Ishikawa (cell line): Measurements from ENCODE around the gene MAG.

ENCODE experiments used
- CEBPB ChIP-seq: IDR thresholded peaks from 2 replicates; pipeline ENCODE4 v1.6.1; 2012
- CREB1 ChIP-seq: IDR thresholded peaks from 2 replicates; pipeline ENCODE4 v1.6.1; 2012; ENCODE audit warnings: low read depth
- EGR1 ChIP-seq: IDR thresholded peaks from 2 replicates; pipeline ENCODE4 v1.6.1; 2012
- EP300 ChIP-seq: IDR thresholded peaks from 2 replicates; pipeline ENCODE4 v1.6.1; 2012; ENCODE audit warnings: borderline replicate concordance
- FOXM1 ChIP-seq: IDR thresholded peaks from 2 replicates; pipeline ENCODE4 v1.6.1; 2012; ENCODE audit warnings: low read depth, borderline replicate concordance
- MAX ChIP-seq: IDR thresholded peaks from 2 replicates; pipeline ENCODE4 v1.6.1; 2012
- NFIC ChIP-seq: IDR thresholded peaks from 2 replicates; pipeline ENCODE4 v1.6.1; 2012
- RAD21 ChIP-seq: IDR thresholded peaks from 2 replicates; pipeline ENCODE4 v1.6.1; 2012; ENCODE audit warnings: low read depth
- REST ChIP-seq: IDR thresholded peaks from 2 replicates; pipeline ENCODE4 v1.6.1; 2012; ENCODE audit warnings: low read depth, mild to moderate bottlenecking
- TAF1 ChIP-seq: IDR thresholded peaks from 2 replicates; pipeline ENCODE4 v1.6.1; 2012; ENCODE audit warnings: low read depth, mild to moderate bottlenecking
- TCF12 ChIP-seq: IDR thresholded peaks from 2 replicates; pipeline ENCODE4 v1.6.1; 2012; ENCODE audit warnings: low read depth
- TEAD4 ChIP-seq: IDR thresholded peaks from 2 replicates; pipeline ENCODE4 v1.6.1; 2012
- USF1 ChIP-seq: IDR thresholded peaks from 2 replicates; pipeline ENCODE4 v1.6.1; 2012
- YY1 ChIP-seq: IDR thresholded peaks from 2 replicates; pipeline ENCODE4 v1.6.1; 2012; ENCODE audit warnings: low read depth
- ZBTB7A ChIP-seq: IDR thresholded peaks from 2 replicates; pipeline ENCODE4 v1.6.1; 2012; ENCODE audit warnings: low read depth

Gene MAG

GRCh38 chr19:35257113-35257461, 34.9 kb upstream of the MAG start:
- TF ChIP-seq RAD21, result no peak
- no peak for TF ChIP-seq CEBPB
- no peak for TF ChIP-seq TCF12
- TF ChIP-seq TAF1, result no peak
- no peak for TF ChIP-seq NFIC
- no peak for TF ChIP-seq EP300
- TF ChIP-seq ZBTB7A, result no peak
- no peak for TF ChIP-seq TEAD4

- TF ChIP-seq TCF12 (no peak), ZBTB7A (no peak), RAD21 (no peak), NFIC (no peak), USF1 (no peak), MAX (no peak), EP300 (no peak), CREB1 (no peak), REST (no peak), FOXM1 (no peak), YY1 (no peak), TAF1 (no peak)
These were observed 31.2 kb upstream of the MAG start for GRCh38 chr19:35260694-35261304.

- no peak for TF ChIP-seq NFIC
- TF ChIP-seq TEAD4, result no peak
- TF ChIP-seq MAX, result no peak
- no peak for TF ChIP-seq FOXM1
- no peak for TF ChIP-seq CREB1
- TF ChIP-seq TCF12, result no peak
- no peak for TF ChIP-seq EGR1
- TF ChIP-seq RAD21, result no peak
- no peak for TF ChIP-seq USF1
- TF ChIP-seq ZBTB7A, result no peak
- no peak for TF ChIP-seq REST
- no peak for TF ChIP-seq YY1
- TF ChIP-seq TAF1, result no peak
- TF ChIP-seq EP300, result no peak
- TF ChIP-seq CEBPB, result no peak
These were observed 30.4 kb upstream of the MAG start for GRCh38 chr19:35261356-35262100.

- no peak for TF ChIP-seq USF1
These were observed 29.7 kb upstream of the MAG start for GRCh38 chr19:35262101-35262761.

- no peak for TF ChIP-seq NFIC
- no peak for TF ChIP-seq REST
- no peak for TF ChIP-seq CEBPB
- no peak for TF ChIP-seq EP300
- TF ChIP-seq EGR1, result no peak
- no peak for TF ChIP-seq RAD21
- TF ChIP-seq CREB1, result no peak
- no peak for TF ChIP-seq FOXM1
- no peak for TF ChIP-seq TCF12
These were observed 27.5 kb upstream of the MAG start for GRCh38 chr19:35264268-35265125.
